ENCODE measurements around the gene ZNF536.

Gene ZNF536

GRCh38 chr19:30605333-30605732 lies 233.1 kb downstream of the ZNF536 start:
- no peak overlapping the region for H3K9ac ChIP-seq
- H3K36me3 ChIP-seq (ENCODE audit: control insufficient read depth, insufficient read depth, low read length) = no peaks in the 10 kb centered on the region
- H3K79me2 ChIP-seq = no peaks in the 10 kb centered on the region
- H3K4me2 ChIP-seq (ENCODE audit: low read length) = no peak overlapping the region
- H3K27me3 ChIP-seq (ENCODE audit: control insufficient read depth, insufficient read depth, low read length) = no peaks in the 10 kb centered on the region
- H3K4me3 ChIP-seq (ENCODE audit: low read depth, low read length) = no peak overlapping the region
- no peak overlapping the region for H3K27ac ChIP-seq
- H3K9me3 ChIP-seq (ENCODE audit: control insufficient read depth, low read length) = no peaks in the 10 kb centered on the region
- no peak overlapping the region for H2AFZ ChIP-seq
- no peak for TF ChIP-seq CTCF (IDR thresholded peaks at IDR 0.05)
- no peaks in the 10 kb centered on the region for H3K4me1 ChIP-seq

- Histone ChIP-seq H3K36me3 (ENCODE audit: control insufficient read depth, insufficient read depth, low read length) (no peaks in the 10 kb centered on the region), H3K9ac (no peak overlapping the region), H3K4me2 (ENCODE audit: low read length) (no peak overlapping the region), H3K79me2 (no peaks in the 10 kb centered on the region), H3K4me3 (ENCODE audit: low read depth, low read length) (no peak overlapping the region), H2AFZ (no peak overlapping the region), H3K27me3 (ENCODE audit: control insufficient read depth, insufficient read depth, low read length) (no peaks in the 10 kb centered on the region), H3K9me3 (ENCODE audit: control insufficient read depth, low read length) (no peaks in the 10 kb centered on the region), H3K27ac (no peak overlapping the region), H3K4me1 (no peaks in the 10 kb centered on the region)
- no peak for TF ChIP-seq CTCF (IDR thresholded peaks at IDR 0.05)
Observed at GRCh38 chr19:30606114-30607050, 234.2 kb downstream of the ZNF536 start.

Data from parathyroid adenoma (tissue), 2 donors.